DMS114 treated with DMSO at 0.1 percent for 48 hours (cell line): Measurements from ENCODE around the gene DAGLA.

Experiments
- DNase-seq: peaks from one replicate; lab custom pipeline; 2025; ENCODE audit not compliant: unreplicated experiment; lab: John Stamatoyannopoulos, UW

DAGLA gene

DNA sequence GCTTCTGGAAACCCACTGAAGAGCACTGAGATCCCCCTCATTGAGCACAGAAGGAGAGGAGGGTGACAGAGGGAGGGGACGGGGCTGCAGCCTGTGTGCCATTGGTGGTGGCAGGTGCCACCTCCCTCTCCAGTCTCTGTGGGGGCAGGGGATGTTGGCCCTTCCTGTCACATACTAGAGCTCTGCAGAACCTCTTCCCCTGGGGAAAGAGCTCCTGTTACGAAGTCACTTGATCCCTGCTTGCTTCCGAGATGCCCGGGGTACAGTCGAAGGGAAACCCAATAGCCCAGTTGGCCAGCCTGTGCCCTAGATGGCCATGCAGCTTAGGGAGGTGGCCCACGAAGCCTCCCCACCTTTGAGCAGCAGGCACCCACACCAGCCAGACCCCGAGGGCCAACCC is 29.4 kb downstream of the DAGLA start:
- no peak for DNase-seq

DNA sequence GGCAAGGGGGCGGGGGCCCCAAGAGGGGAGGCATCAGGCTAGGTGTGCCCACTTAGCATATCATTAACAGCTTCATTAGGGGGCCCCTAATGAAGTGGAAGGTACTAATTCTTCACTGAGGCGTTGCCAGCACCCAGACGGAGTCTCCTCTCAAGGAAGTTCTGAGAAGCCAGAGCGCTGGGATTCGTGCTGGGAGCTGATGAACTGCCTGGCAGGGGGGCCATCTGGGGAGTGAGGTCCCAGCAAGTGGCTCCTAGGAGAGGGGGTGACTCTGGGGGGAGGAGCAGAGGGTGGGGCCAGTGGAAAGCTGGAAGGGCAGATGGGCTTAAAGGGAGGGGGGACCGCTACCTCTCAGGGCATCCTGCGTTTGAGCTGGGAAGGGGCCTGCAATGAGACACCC is 29.8 kb downstream of the DAGLA start:
- DNase-seq = no peak

DNA sequence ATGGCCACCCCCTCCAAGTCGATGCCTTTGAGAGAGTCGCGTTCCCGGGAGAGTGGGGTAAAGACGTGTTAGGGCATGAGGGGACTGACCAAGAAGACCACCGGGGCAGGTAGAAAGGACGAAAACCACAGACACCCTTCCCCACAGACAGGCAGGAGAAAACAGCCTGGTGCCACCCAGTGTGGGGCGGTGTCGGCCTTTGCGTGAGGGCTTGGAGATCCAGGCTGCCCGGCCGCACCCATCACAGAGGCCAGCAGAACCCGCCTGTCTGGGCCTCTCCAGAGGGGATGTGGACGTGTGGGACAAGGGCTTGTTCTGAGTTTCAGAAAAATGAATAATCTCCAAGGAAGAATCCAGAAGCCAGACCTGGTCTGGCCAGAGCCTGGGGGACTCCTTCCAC is 30.8 kb downstream of the DAGLA start:
- no peak for DNase-seq

GRCh38 chr11:61711498-61711897 is 31.3 kb downstream of the DAGLA start:
- DNase-seq = no peak

DNA sequence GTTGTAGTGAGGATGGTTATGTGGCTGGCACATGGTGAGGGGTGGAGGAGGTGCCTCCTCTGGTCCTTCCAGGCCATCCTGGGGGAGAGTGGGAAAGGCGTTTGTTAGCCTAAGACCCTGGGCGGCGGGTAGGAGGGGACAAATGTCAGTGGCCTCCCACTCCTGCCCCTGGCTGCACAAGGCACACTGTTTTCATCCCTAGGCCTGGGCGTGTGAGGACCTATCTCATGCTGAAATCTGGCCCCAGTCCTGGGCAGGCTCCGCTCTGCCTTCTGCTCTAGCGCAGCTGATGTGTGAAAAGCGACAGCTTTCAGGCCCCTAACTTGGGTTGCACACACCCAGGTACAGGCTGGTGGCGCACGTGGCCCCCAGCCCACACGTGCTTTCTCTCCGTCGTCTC is 32.1 kb downstream of the DAGLA start:
- DNase-seq = no peak

DNA sequence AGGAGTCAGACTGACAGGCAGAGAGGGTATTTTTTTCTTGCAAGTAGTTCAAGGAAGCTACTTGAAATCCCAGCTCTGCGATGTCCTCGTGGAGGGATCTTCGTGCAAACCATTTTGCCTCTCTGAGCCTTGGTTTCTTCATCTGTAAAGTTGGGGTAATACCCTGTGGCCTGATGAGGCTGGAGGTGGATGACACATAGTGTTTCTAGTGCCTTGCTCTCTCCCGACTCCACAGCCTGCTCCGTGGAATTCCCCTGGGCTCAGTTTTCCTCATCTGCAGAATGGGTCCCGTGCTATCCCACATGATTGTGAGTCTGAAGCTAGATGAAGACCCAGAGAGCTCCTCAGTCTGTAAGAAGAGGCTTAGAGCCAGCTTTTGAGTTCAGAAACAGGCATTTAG is 32.7 kb downstream of the DAGLA start:
- DNase-seq = no peak

- no peak for DNase-seq
Measured at GRCh38 chr11:61713464-61713863, 33.3 kb downstream of the DAGLA start.

- DNase-seq = no peak
Measured at GRCh38 chr11:61713906-61714305, 33.7 kb downstream of the DAGLA start.

- DNase-seq = no peak
Measured at GRCh38 chr11:61714316-61714715, 34.1 kb downstream of the DAGLA start.

GRCh38 chr11:61714916-61715315 is 34.7 kb downstream of the DAGLA start:
- no peak for DNase-seq

DNA sequence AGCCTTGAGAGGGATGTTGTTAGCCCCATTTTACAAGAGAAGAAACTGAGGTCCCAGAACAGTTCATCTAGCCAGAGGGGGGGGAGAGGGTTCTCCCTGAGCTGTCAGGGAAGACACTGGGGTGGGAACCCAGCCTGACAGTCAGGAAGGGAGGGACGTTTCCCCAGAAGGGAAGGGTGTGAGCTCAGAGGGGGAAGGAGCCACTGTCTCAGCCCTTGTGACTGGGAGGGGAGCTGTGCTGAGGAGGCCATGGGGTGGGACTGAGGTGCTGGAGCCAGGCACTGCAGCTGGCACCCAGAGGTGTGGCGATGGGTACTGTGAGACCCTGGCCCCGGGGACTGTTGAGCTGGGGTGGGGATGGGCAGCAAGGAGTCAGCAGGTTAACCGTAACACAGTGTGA is 35.7 kb downstream of the DAGLA start:
- no peak for DNase-seq

- DNase-seq = no peak
Measured at GRCh38 chr11:61716478-61717285, 36.5 kb downstream of the DAGLA start.

DNA sequence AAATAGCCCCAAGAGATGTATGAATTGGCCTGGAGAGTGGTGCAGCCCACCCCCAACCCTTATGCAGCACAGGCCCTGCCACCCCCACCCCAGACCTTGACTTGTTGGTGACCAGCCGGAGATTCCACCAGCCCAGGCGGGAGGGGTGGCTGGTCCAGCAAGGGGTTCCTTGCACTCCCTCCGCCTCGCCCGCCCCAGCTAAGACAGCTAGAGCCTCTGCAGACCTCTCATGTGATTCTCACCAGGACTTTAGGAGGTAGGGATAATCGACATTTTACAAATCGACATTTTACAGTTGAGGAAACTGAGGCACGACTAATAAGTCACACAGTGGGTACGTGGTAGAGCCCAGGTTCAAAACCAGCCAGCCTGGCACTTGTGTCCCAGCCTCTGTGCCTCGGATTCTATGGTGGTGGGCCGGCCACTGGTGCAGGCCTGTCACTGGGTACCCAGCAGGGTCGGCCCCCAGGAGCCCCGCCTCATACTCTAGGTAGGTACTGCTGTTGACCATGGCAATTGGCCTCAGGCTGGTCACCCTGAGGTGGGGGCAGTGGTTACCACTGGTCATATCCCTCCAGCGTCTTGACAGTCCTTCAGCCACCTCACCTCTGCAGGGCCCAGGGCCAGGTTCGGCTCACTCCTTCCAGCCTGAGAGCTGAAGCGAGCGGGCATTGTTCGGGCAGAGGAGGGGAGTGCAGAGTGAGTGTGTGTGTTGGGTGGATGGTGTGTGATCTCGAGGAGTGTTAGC is 37.3 kb downstream of the DAGLA start:
- no peak for DNase-seq

DNA sequence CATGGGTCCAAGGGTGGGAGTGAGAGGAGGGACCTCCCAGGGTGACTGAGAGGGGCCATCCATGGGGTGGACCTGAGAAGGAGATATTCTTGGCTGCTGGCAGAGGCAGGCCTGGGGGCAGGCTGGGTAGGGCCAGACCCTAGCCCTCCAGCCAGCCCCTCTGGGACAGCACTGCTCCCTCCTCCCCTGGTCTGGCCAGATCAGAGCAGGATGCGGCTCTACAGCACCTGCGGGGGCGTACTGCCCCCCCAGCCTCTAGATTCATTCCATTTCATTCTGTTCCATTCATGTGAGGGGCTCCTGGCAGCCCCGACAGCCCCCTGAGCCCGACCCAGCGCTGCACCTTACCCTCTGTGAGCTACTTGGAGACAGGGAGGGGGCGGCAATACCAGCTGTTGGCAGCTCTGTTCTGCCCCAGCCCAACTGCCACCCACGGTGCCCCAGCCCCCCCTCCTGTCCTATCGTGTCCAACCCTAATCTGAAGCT is 37.9 kb downstream of the DAGLA start:
- DNase-seq = no peak

- no peak for DNase-seq
Measured at GRCh38 chr11:61718621-61719302, 38.6 kb downstream of the DAGLA start.

GRCh38 chr11:61719978-61720377 is 39.8 kb downstream of the DAGLA start:
- no peak for DNase-seq

DNA sequence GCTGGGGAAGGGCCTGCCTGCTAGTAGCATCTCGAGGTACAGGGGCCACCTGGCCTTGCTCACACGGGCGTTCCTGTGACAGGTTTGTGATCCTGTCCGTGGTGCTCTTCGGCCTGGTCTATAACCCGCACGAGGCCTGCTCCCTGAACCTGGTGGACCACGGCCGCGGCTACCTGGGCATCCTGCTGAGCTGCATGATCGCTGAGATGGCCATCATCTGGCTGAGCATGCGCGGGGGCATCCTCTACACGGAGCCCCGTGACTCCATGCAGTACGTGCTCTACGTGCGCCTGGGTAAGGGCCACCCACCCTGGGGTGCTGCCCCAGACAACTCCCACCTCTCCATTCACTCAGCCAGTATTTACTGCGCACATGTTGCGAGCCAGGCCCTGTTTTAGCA is 40.4 kb downstream of the DAGLA start:
- DNase-seq = no peak

GRCh38 chr11:61724437-61724836 is 44.2 kb downstream of the DAGLA start:
- no peak for DNase-seq

- DNase-seq = no peak
Measured at GRCh38 chr11:61725781-61726231, 45.6 kb downstream of the DAGLA start.

GRCh38 chr11:61726775-61727174 is 46.6 kb downstream of the DAGLA start:
- DNase-seq = no peak

GRCh38 chr11:61727401-61727811 is 47.2 kb downstream of the DAGLA start:
- no peak for DNase-seq
